K562 (cell line): ENCODE results near the gene BFSP1. TPM values are rescaled to one million over a fixed set of nuclear protein-coding genes. Genes with fewer than 3 reads are reported as not detected.

ENCODE experiments used
- ARID1B ChIP-seq: fragments of 450-650 bp; IDR thresholded peaks from 2 replicates; pipeline ENCODE4 v1.6.1; 2016; ENCODE audit warnings: antibody characterized with exemption, mild to moderate bottlenecking, inconsistent platforms
- CBFB ChIP-seq: sonication (generic); formaldehyde crosslinking; IDR thresholded peaks from 2 replicates; pipeline ENCODE4 v1.4.0; 2020; ENCODE audit warnings: mild to moderate bottlenecking, missing genetic modification reagents
- CC2D1A ChIP-seq: fragments of 450-650 bp; IDR thresholded peaks from 2 replicates; pipeline ENCODE4 v1.6.1; 2017; ENCODE audit warnings: mild to moderate bottlenecking
- CREB3L1 ChIP-seq: fragments of 450-650 bp; IDR thresholded peaks from 2 replicates; pipeline ENCODE4 v1.6.1; 2014; ENCODE audit warnings: low read depth, mild to moderate bottlenecking, moderate library complexity, borderline replicate concordance
- DPF2 ChIP-seq: fragments of 450-650 bp; IDR thresholded peaks from 2 replicates; pipeline ENCODE4 v1.6.1; 2016
- ESRRB ChIP-seq: fragments of 250-450 bp; sonication (Bioruptor Pico); IDR thresholded peaks from 2 replicates; pipeline ENCODE4 v1.5.0; 2020; ENCODE audit warnings: mild to moderate bottlenecking, moderate library complexity, borderline replicate concordance
- FOSL1 ChIP-seq: fragments of 200-800 bp; sonication (Bioruptor generic); conservative IDR thresholded peaks from 2 replicates; pipeline ENCODE4 v1.6.1; 2016; ENCODE audit warnings: missing genetic modification characterization, missing compliant biosample characterization
- FOXJ2 ChIP-seq: fragments of 200-800 bp; sonication (Bioruptor generic); IDR thresholded peaks from 2 replicates; pipeline ENCODE4 v1.6.1; 2016; ENCODE audit warnings: missing genetic modification characterization, missing compliant biosample characterization
- GABPA ChIP-seq: fragments of 200-800 bp; sonication (Bioruptor generic); conservative IDR thresholded peaks from 2 replicates; pipeline ENCODE4 v1.6.1; 2016; ENCODE audit warnings: low read depth, missing genetic modification characterization, missing compliant biosample characterization
- JUNB ChIP-seq: fragments of 450-650 bp; formaldehyde crosslinking; conservative IDR thresholded peaks from 2 replicates; pipeline ENCODE4 v1.4.0; 2020; ENCODE audit warnings: mild to moderate bottlenecking
- MXD1 ChIP-seq: fragments of 250-450 bp; sonication (Bioruptor Pico); IDR thresholded peaks from 2 replicates; pipeline ENCODE4 v1.8.0; 2021; ENCODE audit warnings: borderline replicate concordance, mild to moderate bottlenecking, moderate library complexity; ENCODE audit not compliant: poor library complexity, severe bottlenecking
- NFYB ChIP-seq: IDR thresholded peaks from 2 replicates; pipeline ENCODE4 v1.6.1; 2011; ENCODE audit warnings: mild to moderate bottlenecking, moderate library complexity; ENCODE audit not compliant: insufficient read length; ENCODE audit errors: extremely low read depth
- RBM25 ChIP-seq: fragments of 200-400 bp; formaldehyde crosslinking; IDR thresholded peaks from 2 replicates; pipeline ENCODE4 v1.6.1; 2018; ENCODE audit warnings: low read length, low read depth, moderate library complexity; ENCODE audit not compliant: severe bottlenecking
- SMARCA4 ChIP-seq: fragments of 450-650 bp; IDR thresholded peaks from 2 replicates; pipeline ENCODE4 v1.6.1; 2016
- SPI1 ChIP-seq: IDR thresholded peaks from 2 replicates; pipeline ENCODE4 v1.6.1; 2011; ENCODE audit warnings: low read depth, low read length, control low read depth, borderline replicate concordance
- TCF3 ChIP-seq: sonication (generic); formaldehyde crosslinking; IDR thresholded peaks from 2 replicates; pipeline ENCODE4 v1.4.0; 2020; ENCODE audit warnings: mild to moderate bottlenecking, missing genetic modification reagents
- TGIF2 ChIP-seq: sonication (generic); formaldehyde crosslinking; IDR thresholded peaks from 2 replicates; pipeline ENCODE4 v1.8.1; 2022; ENCODE audit warnings: mild to moderate bottlenecking, missing genetic modification reagents, moderate library complexity
- ZNF134 ChIP-seq: fragments of 250-450 bp; sonication (Bioruptor Pico); conservative IDR thresholded peaks from 2 replicates; pipeline ENCODE4 v1.4.0; 2020
- ZNF316 ChIP-seq: fragments of 450-650 bp; IDR thresholded peaks from 2 replicates; pipeline ENCODE4 v1.6.1; 2016
- ZNF354B ChIP-seq: fragments of 250-450 bp; sonication (Bioruptor Pico); IDR thresholded peaks from 2 replicates; pipeline ENCODE4 v1.4.0; 2020
- ZNF551 ChIP-seq: fragments of 250-450 bp; sonication (Bioruptor Pico); IDR thresholded peaks from 2 replicates; pipeline ENCODE4 v1.5.0; 2021; ENCODE audit warnings: mild to moderate bottlenecking, moderate library complexity
- ZNF561 ChIP-seq: fragments of 450-650 bp; formaldehyde crosslinking; conservative IDR thresholded peaks from 2 replicates; pipeline ENCODE4 v1.4.0; 2020; ENCODE audit warnings: mild to moderate bottlenecking, moderate library complexity
- ZNF695 ChIP-seq: fragments of 450-650 bp; formaldehyde crosslinking; IDR thresholded peaks from 2 replicates; pipeline ENCODE4 v1.4.0; 2020; ENCODE audit warnings: mild to moderate bottlenecking, moderate library complexity
- ZNF707 ChIP-seq: fragments of 250-450 bp; sonication (Bioruptor Pico); conservative IDR thresholded peaks from 2 replicates; pipeline ENCODE4 v1.8.0; 2022; ENCODE audit warnings: inconsistent platforms, mild to moderate bottlenecking, moderate library complexity
- polyA plus RNA-seq, 8 experiments: library from polyadenylated mRNA; depleted of rRNA in 4 of 8; stranded (reverse) in 5 of 8; unstranded in 3 of 8; fragments of >200 nt; fragmentation: Nextera tagmentation in 2 of 8; fragmentation: Illumina TruSeq in 1 of 8; extraction: Ambion mirVana in 2 of 8; extraction: Trizol in 1 of 8; gene quantifications; 2 replicates each; pipeline versions ENCODE4 v1.2.1 to v1.2.3, GENCODE V29; 2011 to 2014; ENCODE audit warnings: inconsistent platforms in 1 of 8, missing spikeins in 1 of 8
- total RNA-seq, 7 experiments: library from RNA; depleted of rRNA in 6 of 7; stranded (reverse); fragments of >200 nt in 6 of 7; fragmentation: Illumina TruSeq in 2 of 7; extraction: Trizol in 2 of 7; gene quantifications; 2 replicates each; pipeline versions ENCODE4 v1.2.1 to v1.2.3, GENCODE V29; 2011 to 2021; ENCODE audit warnings: low replicate concordance in 1 of 7
- TF ChIP-seq, protein P1 (sequence below): fragments of 450-650 bp; formaldehyde crosslinking; IDR thresholded peaks from 2 replicates; pipeline ENCODE4 v1.4.0; 2020; ENCODE audit warnings: mild to moderate bottlenecking
- TF ChIP-seq, protein P2 (sequence below): fragments of 450-650 bp; IDR thresholded peaks from 2 replicates; pipeline ENCODE4 v1.6.1; 2016; ENCODE audit warnings: mild to moderate bottlenecking

BFSP1 gene
- total and polyA plus RNA-seq, 9 of the 15 experiments (the other 6 are each of a cell fraction or from before 2014, with no cell fraction given), result 0.09 to 0.86 (median 0.40) TPM

DNA sequence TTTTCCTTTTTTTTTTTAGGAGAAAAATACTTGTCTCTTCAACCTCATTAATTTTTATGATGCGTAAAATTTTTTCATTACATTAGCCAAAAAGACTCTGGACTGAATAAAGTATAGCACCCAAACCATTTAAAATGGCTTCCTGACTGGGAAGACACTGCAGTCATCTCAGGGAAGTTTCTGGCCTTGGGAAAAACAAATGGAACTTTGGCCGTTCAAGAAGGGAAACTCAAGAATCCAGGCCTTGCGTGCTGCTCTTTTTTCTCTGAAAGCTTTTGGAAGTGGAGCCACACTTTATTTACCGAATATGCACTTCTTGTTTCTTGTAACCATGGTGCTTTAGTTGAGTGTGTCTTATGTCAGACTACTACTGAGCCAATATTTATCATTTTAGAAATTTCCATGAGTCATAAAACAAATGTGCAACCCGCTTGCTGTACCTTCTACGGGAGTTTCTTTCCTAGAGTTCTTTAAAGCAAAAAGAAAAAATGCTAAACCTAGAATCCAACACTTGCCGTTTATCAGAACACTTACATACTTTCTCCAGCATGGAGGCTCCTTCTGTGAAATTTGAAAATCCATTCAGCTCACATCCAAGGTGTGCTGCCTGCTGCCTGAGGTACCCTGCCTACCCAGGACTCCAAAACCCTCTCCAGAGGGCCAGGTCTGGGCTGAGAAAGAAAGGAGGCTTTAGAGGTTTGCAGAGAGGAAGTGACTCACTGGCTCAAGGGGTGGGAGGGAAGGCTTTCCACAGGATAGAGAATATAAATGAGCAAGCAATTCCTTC, 27.2 kb upstream of the BFSP1 start (continued):
- TF ChIP-seq FOXJ2, result peak; percentile 92
- TF ChIP-seq ARID1B, result peak; percentile 73
- no peak for TF ChIP-seq ZNF707 (CRISPR knock-in tag)
- no peak for TF ChIP-seq JUNB (CRISPR knock-in tag)
- TF ChIP-seq SPI1, result peak; percentile 94
- TF ChIP-seq ZNF551 (CRISPR knock-in tag), result no peak
- no peak for TF ChIP-seq ZNF561
- no peak for TF ChIP-seq ZNF695 (CRISPR knock-in tag)
- peak; percentile 75; the same call in 1 of the 2 replicates for TF ChIP-seq DPF2
- TF ChIP-seq, protein P1, sequence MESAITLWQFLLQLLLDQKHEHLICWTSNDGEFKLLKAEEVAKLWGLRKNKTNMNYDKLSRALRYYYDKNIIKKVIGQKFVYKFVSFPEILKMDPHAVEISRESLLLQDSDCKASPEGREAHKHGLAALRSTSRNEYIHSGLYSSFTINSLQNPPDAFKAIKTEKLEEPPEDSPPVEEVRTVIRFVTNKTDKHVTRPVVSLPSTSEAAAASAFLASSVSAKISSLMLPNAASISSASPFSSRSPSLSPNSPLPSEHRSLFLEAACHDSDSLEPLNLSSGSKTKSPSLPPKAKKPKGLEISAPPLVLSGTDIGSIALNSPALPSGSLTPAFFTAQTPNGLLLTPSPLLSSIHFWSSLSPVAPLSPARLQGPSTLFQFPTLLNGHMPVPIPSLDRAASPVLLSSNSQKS (CRISPR knock-in tag), result no peak
- TF ChIP-seq, protein P2, sequence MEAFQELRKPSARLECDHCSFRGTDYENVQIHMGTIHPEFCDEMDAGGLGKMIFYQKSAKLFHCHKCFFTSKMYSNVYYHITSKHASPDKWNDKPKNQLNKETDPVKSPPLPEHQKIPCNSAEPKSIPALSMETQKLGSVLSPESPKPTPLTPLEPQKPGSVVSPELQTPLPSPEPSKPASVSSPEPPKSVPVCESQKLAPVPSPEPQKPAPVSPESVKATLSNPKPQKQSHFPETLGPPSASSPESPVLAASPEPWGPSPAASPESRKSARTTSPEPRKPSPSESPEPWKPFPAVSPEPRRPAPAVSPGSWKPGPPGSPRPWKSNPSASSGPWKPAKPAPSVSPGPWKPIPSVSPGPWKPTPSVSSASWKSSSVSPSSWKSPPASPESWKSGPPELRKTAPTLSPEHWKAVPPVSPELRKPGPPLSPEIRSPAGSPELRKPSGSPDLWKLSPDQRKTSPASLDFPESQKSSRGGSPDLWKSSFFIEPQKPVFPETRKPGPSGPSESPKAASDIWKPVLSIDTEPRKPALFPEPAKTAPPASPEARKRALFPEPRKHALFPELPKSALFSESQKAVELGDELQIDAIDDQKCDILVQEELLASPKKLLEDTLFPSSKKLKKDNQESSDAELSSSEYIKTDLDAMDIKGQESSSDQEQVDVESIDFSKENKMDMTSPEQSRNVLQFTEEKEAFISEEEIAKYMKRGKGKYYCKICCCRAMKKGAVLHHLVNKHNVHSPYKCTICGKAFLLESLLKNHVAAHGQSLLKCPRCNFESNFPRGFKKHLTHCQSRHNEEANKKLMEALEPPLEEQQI, result no peak
- TF ChIP-seq ZNF134 (CRISPR knock-in tag), result no peak
- no peak for TF ChIP-seq ZNF316
- no peak for TF ChIP-seq MXD1 (CRISPR knock-in tag)
- no peak for TF ChIP-seq NFYB
- no peak for TF ChIP-seq CC2D1A
- no peak for TF ChIP-seq TGIF2
- peak; percentile 74 for TF ChIP-seq SMARCA4
- TF ChIP-seq CREB3L1, result no peak
- TF ChIP-seq ZNF354B (CRISPR knock-in tag), result no peak
- peak; percentile 21; the same call in 1 of the 2 replicates for TF ChIP-seq GABPA
- no peak for TF ChIP-seq TCF3 (CRISPR knock-in tag)
- TF ChIP-seq RBM25, result no peak
- TF ChIP-seq CBFB (CRISPR knock-in tag), result no peak
- no peak for TF ChIP-seq ESRRB (CRISPR knock-in tag)
- peak; percentile 94 for TF ChIP-seq FOSL1
